Stimulated activated naive CD8-positive, alpha-beta T cell treated with anti-CD3 and anti-CD28 coated beads, Interleukin-15, amount 100 ng/mL, for 72 hours (primary cell): ENCODE results near the gene SELENOM.

Source experiments
- ATAC-seq: fragments of 150-1000 bp; cut with Tn5 transposase; 2 replicates; pipeline ENCODE4 v1.10.0; 2021; ENCODE audit warnings: mild to moderate bottlenecking, moderate library complexity
- DNase-seq, 2 donors: peaks; one replicate each; pipeline ENCODE4 v3.0.0; 2021 to 2022
- H3K27ac Mint-ChIP-seq, 2 donors: one replicate each; pipeline ENCODE4 v1.8.0; 2022; ENCODE audit warnings: mild to moderate bottlenecking in 2 of 2, mixed read lengths in 2 of 2, moderate library complexity in 2 of 2
- H3K27me3 Mint-ChIP-seq: one replicate; pipeline ENCODE4 v1.8.0; 2022; ENCODE audit warnings: mixed read lengths
- H3K4me1 Mint-ChIP-seq: one replicate; pipeline ENCODE4 v1.8.0; 2022; ENCODE audit warnings: mild to moderate bottlenecking, mixed read lengths
- H3K4me3 Mint-ChIP-seq, 2 donors: one replicate each; pipeline ENCODE4 v1.8.0; 2022; ENCODE audit warnings: mild to moderate bottlenecking in 2 of 2, mixed read lengths in 2 of 2, moderate library complexity in 1 of 2
- H3K9me3 Mint-ChIP-seq, 2 donors: one replicate each; pipeline ENCODE4 v1.8.0; 2022; ENCODE audit warnings: mixed read lengths in 2 of 2

SELENOM gene, protein sequence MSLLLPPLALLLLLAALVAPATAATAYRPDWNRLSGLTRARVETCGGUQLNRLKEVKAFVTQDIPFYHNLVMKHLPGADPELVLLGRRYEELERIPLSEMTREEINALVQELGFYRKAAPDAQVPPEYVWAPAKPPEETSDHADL

DNA sequence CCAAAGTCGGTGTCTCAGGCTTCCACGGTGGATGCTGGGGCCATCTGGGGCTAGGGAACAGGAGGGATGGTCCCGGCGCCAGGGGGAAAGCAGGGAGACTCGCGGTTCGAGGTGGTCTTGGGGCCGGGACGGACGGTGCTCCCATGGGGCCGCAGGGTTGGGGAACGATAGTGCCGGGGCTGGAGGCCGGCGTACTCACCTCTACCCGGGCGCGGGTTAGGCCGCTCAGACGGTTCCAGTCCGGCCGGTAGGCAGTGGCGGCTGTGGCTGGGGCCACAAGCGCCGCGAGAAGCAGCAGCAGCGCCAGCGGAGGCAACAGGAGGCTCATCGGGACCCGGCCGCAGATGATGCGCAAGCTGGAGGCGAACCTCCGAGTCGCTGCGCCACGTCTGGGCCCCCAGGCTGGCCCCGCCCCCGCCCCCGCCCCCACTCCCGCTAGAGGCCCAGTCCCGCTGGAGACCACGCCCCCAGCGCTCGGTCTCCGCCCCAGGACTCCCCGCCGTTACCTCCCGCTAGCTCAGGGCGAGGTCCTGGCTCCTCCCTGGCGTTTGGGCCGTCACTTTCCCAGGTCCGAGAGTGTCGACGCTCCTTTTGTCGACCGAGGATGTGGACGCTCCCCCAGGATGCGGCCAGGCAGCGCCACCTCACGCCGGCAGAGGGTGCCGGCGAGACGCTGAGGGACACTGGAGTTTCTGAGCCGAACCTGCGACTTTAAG, at the start of gene SELENOM:
TSS of gene SELENOM (minus strand) at position 391 of the 716 bp plus-strand sequence. CDS start at position 328, 63 bp downstream.
- Mint-ChIP-seq H3K4me1 (peaks cover 24% of the 10 kb centered on the region), H3K27me3 (no peaks in the 10 kb centered on the region), H3K27ac (peak within 1 kb of the TSS; percentile 76 to 94), H3K9me3 (no peaks in the 10 kb centered on the region), H3K4me3 (peak within 1 kb of the TSS; percentile 84 to 94)
- peak; percentile 84 to 92 for DNase-seq
- ATAC-seq, result peak; percentile 95

DNA sequence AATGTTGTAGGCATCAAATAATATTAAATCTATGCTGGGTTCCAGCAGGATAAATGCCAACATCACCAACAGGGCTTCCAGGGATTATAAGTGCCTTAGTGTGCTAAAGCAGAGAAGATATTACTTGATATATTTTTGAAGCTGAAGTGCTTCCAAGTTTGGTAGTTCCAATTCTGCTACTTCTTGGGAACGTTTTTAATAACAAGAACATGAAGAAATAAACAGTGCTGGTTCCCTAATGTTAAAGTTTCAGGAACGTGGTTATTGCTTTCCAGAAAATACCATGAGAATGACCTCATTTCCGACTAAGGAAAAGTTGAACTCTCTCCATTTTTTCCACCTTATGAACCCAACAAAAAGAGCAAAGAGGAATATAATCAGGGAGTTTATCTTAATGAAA, 48.1 kb upstream of the SELENOM start:
- H3K4me3 Mint-ChIP-seq, result no peak overlapping the region
- H3K27ac Mint-ChIP-seq, result no peak overlapping the region
- DNase-seq (no peak), ATAC-seq (no peak)
- H3K27me3 Mint-ChIP-seq, result no peaks in the 10 kb centered on the region
- H3K9me3 Mint-ChIP-seq, result peaks cover 0 to 7% of the 10 kb centered on the region in 2 donors
- H3K4me1 Mint-ChIP-seq, result peaks cover 7% of the 10 kb centered on the region

- Mint-ChIP-seq H3K9me3 (peaks cover 0 to 7% of the 10 kb centered on the region in 2 donors), H3K4me3 (no peak overlapping the region)
Observed at GRCh38 chr22:31154975-31155374, 47.6 kb upstream of the SELENOM start.

DNA sequence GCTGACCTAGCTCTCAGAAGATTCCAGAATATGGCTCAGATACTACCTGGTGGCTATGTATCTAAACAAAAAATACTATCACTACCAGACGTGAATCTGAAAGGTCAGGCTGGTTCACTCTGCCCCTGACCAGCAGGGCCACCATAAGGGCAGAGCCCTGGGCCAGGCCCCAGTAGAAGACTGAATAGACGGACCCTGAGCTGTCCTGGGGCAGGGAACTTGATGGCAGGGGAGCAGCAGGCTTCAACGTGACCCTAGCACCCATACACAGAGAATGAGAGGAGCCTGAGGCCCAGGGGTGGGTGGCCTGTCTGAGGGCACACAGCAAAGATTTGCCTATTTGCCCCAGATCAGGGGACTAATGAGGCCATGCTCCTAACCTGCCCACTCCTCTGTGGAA, 46.0 kb upstream of the SELENOM start:
- Mint-ChIP-seq H3K4me1 (peaks cover 10% of the 10 kb centered on the region), H3K27ac (no peak overlapping the region), H3K9me3 (no peaks in the 10 kb centered on the region), H3K4me3 (no peak overlapping the region), H3K27me3 (no peaks in the 10 kb centered on the region)
- DNase-seq (no peak), ATAC-seq (no peak)

More at GRCh38 chr22:31154975-31155374, 47.6 kb upstream of the SELENOM start:
- H3K4me1 Mint-ChIP-seq, result peaks cover 7% of the 10 kb centered on the region
- no peak for DNase-seq
- ATAC-seq, result no peak
- no peak overlapping the region for H3K27ac Mint-ChIP-seq
- H3K27me3 Mint-ChIP-seq, result no peaks in the 10 kb centered on the region

DNA sequence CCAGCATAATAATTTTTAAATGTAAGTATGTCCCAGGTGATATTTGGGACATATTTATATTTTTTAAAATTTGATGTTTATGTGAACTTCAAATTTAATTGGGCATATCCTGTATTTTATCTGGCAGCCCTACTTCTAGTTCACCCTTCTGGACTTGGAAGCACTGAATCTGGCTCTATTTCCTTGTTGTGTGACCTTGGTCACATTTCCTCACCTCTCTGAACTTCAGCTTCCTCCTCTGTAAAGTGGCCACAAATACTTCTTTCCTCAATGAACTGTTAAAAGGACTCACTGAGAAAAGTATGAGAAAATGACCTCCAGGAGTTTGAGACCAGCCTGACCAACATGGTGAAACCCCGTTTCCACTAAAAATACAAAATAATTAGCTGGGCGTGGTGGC, 44.5 kb upstream of the SELENOM start:
- Mint-ChIP-seq H3K4me3 (no peak overlapping the region), H3K27me3 (no peaks in the 10 kb centered on the region), H3K27ac (no peak overlapping the region), H3K4me1 (peaks cover 10% of the 10 kb centered on the region), H3K9me3 (peaks cover 0 to 9% of the 10 kb centered on the region in 2 donors)
- ATAC-seq (no peak), DNase-seq (no peak)

DNA sequence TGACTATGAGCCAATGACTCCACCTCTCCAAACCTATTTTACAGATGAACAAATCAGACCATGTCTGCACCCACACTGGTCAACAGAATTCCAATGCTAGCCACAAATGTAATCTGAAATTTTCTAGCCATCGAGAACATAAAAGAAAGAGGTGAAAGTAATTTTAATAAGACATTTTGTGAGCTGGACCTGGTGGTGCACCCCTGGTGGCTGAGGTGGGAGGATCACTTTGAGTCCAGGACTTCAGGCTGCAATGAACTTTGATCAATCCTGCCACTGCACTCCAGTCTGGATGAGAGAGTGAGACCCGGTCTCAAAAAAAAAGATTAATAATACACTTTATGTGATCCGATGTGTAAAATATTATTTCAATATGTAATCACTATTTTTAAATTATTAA, 43.2 kb upstream of the SELENOM start:
- Mint-ChIP-seq H3K9me3 (peaks cover 0 to 10% of the 10 kb centered on the region in 2 donors), H3K4me1 (peaks cover 10% of the 10 kb centered on the region), H3K4me3 (no peak overlapping the region), H3K27ac (no peak overlapping the region), H3K27me3 (no peaks in the 10 kb centered on the region)
- DNase-seq (no peak), ATAC-seq (no peak)

- peaks cover 15% of the 10 kb centered on the region for H3K4me1 Mint-ChIP-seq
- ATAC-seq (peak; percentile 84), DNase-seq (peak; percentile 39 to 48)
- H3K4me3 Mint-ChIP-seq, result no peak overlapping the region
- no peaks in the 10 kb centered on the region for H3K27me3 Mint-ChIP-seq
- peaks cover 0 to 10% of the 10 kb centered on the region in 2 donors for H3K9me3 Mint-ChIP-seq
- no peak overlapping the region for H3K27ac Mint-ChIP-seq
Observed at GRCh38 chr22:31148953-31149627, 41.7 kb upstream of the SELENOM start.

GRCh38 chr22:31148488-31148887, 41.1 kb upstream of the SELENOM start:
- Mint-ChIP-seq H3K9me3 (peaks cover 0 to 10% of the 10 kb centered on the region in 2 donors), H3K4me3 (no peak overlapping the region), H3K27ac (no peak overlapping the region), H3K27me3 (no peaks in the 10 kb centered on the region), H3K4me1 (peaks cover 21% of the 10 kb centered on the region)
- ATAC-seq (no peak), DNase-seq (no peak)

DNA sequence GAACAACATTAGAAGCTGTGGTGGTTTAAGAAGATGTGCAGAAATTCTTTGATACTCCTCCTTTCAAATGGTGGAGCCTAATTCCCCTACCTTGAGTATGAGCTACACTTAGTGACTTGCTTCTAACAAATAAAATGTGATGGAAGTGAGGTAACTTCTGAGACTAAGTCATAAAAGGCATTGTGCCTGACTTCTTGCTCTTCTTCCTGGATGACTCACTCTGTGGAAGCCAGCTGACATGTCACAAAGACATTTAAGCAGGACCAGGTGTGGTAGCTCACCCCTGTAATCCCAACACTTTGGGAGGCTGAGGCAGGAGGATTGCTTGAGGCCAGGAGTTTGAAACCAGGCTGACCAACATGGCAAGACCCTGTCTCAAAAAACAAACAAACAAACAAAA, 36.9 kb upstream of the SELENOM start:
- ATAC-seq (peak; percentile 57), DNase-seq (no peak)
- H3K27ac Mint-ChIP-seq, result no peak overlapping the region
- H3K27me3 Mint-ChIP-seq, result peaks cover 13% of the 10 kb centered on the region
- H3K4me1 Mint-ChIP-seq, result peaks cover 17% of the 10 kb centered on the region
- peaks cover 0 to 10% of the 10 kb centered on the region in 2 donors for H3K9me3 Mint-ChIP-seq
- no peak overlapping the region for H3K4me3 Mint-ChIP-seq

DNA sequence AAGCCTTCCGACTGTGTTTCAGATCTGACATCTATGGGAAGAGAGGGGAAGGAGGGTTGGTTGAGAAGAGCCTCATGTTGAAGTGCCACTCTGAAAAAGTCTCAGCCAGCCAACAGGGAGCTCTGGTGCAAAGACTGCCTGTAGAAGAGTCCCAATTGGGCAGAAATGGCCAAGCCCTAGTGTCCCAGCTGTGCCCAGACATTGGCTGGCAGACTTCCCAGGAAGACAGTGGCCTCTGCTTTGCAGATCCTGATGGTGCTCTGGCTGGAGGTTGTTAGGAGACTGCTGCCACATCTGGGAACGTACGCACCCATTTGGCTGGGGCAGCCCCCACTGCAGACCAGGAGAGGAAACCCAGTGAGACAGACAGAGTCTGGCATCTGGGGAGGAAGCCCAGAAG, 36.2 kb upstream of the SELENOM start:
- no peak for DNase-seq
- Mint-ChIP-seq H3K9me3 (peaks cover 0 to 10% of the 10 kb centered on the region in 2 donors), H3K27me3 (peaks cover 13% of the 10 kb centered on the region), H3K4me3 (no peak overlapping the region), H3K4me1 (peaks cover 10% of the 10 kb centered on the region), H3K27ac (no peak overlapping the region)
- ATAC-seq, result no peak

DNA sequence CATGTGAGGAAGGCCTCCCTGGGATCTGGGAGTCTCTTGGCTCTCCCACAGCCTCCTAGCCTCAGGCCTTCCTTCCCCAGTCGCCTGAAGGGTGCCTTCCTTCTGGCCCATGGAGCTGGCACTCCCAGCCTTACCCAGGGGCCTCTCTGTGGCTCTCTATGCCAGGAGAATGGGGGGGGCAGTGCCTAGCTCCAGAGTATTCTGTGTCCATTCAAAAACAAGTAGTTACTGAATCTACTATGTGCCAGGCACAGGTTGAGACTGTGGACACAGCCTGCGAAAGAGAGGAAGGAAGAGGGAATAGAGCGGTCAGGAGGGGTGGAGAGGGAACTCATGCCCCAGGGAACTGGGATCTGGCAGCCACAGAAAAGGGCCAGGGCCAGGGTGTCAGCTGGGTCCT, 35.7 kb upstream of the SELENOM start:
- no peak overlapping the region for H3K4me3 Mint-ChIP-seq
- H3K9me3 Mint-ChIP-seq, result peaks cover 0 to 10% of the 10 kb centered on the region in 2 donors
- no peak overlapping the region for H3K27ac Mint-ChIP-seq
- ATAC-seq, result no peak
- peaks cover 13% of the 10 kb centered on the region for H3K27me3 Mint-ChIP-seq
- peaks cover 10% of the 10 kb centered on the region for H3K4me1 Mint-ChIP-seq
- no peak for DNase-seq

DNA sequence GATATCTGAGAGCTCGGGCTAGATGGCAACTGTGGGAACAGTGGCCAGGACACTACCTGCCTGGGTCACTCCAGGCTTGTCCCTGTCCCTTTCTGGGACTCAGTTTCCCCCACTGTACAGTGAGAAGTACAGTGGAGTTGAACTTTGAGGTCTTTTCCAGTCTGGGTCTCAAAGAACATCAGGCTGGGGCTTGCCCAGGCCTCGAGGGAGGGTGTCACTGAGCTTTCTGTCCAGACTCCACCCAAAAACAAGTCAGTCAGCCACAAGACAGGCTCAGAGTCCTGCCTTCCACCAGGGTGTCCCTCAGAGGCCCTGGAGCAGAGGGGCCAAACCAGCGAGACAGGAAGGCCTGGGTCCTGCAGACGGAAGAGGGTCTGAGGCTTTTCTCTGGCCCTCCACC, 34.9 kb upstream of the SELENOM start:
- H3K4me1 Mint-ChIP-seq, result peaks cover 10% of the 10 kb centered on the region
- no peak overlapping the region for H3K4me3 Mint-ChIP-seq
- no peak for DNase-seq
- ATAC-seq, result no peak
- peaks cover 0 to 5% of the 10 kb centered on the region in 2 donors for H3K9me3 Mint-ChIP-seq
- peaks cover 13% of the 10 kb centered on the region for H3K27me3 Mint-ChIP-seq
- H3K27ac Mint-ChIP-seq, result no peak overlapping the region

- DNase-seq (no peak), ATAC-seq (no peak)
- no peak overlapping the region for H3K27ac Mint-ChIP-seq
- H3K4me3 Mint-ChIP-seq, result no peak overlapping the region
- no peaks in the 10 kb centered on the region for H3K9me3 Mint-ChIP-seq
- H3K27me3 Mint-ChIP-seq, result peaks cover 13% of the 10 kb centered on the region
- H3K4me1 Mint-ChIP-seq, result peaks cover 10% of the 10 kb centered on the region
Observed at GRCh38 chr22:31141551-31141950, 34.2 kb upstream of the SELENOM start.

DNA sequence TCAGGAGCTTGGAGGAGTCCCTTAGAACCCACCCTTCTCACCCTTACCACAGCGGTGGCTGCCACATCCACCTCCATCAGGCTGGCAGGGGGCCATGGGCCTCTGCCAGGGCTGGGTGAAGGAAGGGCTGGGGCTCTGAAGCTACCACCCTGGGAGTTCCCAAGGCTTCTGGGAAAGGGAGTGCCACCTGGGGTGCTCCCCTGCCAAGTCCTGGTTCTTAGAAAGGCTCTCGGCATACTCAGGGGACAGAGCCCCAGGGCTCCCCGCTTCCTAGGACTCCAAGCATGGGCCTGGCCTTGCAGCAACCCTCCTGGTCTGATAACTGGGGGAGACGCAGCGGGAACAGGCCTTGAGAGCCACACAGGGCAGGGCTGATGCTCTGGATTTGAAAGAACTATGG, 33.4 kb upstream of the SELENOM start:
- H3K9me3 Mint-ChIP-seq, result no peaks in the 10 kb centered on the region
- DNase-seq, result no peak

GRCh38 chr22:31139866-31140716, 32.7 kb upstream of the SELENOM start, which contains the start of gene PLA2G3:
Gene PLA2G3, minus strand, starts transcription at chr22:31140508. Its CDS starts 154 bp downstream, at chr22:31140354.
- Mint-ChIP-seq H3K9me3 (no peaks in the 10 kb centered on the region), H3K4me3 (no peak within 1 kb of the TSS), H3K27ac (peak within 1 kb of the TSS in 1 of 2 donors; percentile 56), H3K27me3 (peaks cover 13% of the 10 kb centered on the region), H3K4me1 (peaks cover 10% of the 10 kb centered on the region)
- no peak for DNase-seq
- no peak for ATAC-seq

More for the DNA sequence above, 33.4 kb upstream of the SELENOM start:
- Mint-ChIP-seq H3K27me3 (peaks cover 13% of the 10 kb centered on the region), H3K4me1 (peaks cover 10% of the 10 kb centered on the region), H3K4me3 (no peak overlapping the region), H3K27ac (peak overlapping the region in 1 of 2 donors; percentile 56)
- ATAC-seq, result no peak
